Measurements from ENCODE around the gene RPL38.

RPL38 gene

DNA sequence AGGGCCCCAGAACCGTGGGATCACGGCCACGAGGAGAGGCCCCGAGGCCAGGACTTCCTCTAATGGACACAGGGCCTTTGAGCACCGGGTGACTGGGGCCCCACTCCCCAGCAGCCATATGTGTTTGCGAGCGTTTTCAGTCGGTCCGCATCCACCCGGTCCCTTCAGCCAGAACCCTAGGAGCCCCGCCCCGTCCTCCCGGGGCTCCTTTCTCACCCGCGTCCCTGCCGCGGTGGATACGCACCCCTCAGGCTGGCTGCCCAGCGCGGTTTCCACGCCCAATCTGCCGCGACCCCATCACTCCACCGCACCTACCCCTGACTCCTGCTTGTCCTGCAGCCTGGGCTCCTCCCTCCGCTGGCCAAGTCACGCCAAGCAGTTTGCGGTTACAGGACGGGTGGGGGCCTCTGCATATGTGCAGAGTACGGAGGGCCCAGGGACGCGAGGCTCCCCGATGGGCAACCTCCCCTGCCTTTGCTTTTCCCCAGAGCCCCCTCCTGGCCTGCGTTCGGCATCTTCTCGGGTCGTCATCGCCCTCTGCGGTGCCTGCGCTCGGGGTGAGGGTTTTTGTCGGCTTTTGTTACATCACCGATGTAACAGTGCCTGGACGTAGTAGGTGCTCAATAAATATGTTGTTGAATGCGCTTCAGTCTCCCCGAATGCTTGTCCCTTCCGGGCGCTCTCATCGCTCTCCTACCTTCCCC lies 8.9 kb downstream of the RPL38 start (continued):
- TF ChIP-seq, protein P1, sequence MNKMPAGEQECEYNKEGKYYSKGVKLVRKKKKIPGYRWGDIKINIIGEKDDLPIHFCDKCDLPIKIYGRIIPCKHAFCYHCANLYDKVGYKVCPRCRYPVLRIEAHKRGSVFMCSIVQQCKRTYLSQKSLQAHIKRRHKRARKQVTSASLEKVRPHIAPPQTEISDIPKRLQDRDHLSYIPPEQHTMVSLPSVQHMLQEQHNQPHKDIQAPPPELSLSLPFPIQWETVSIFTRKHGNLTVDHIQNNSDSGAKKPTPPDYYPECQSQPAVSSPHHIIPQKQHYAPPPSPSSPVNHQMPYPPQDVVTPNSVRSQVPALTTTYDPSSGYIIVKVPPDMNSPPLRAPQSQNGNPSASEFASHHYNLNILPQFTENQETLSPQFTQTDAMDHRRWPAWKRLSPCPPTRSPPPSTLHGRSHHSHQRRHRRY (tag by site-specific recombination; IDR thresholded peaks at IDR 0.05), result no peak
- TF ChIP-seq ZNF707 (tag by site-specific recombination; IDR thresholded peaks at IDR 0.05) (no peak), ZNF664 (tag by site-specific recombination; IDR thresholded peaks at IDR 0.05) (peak; percentile 98), ZNF660 (tag by site-specific recombination; IDR thresholded peaks at IDR 0.05) (no peak), GFI1B (tag by site-specific recombination; IDR thresholded peaks at IDR 0.05) (no peak)

DNA sequence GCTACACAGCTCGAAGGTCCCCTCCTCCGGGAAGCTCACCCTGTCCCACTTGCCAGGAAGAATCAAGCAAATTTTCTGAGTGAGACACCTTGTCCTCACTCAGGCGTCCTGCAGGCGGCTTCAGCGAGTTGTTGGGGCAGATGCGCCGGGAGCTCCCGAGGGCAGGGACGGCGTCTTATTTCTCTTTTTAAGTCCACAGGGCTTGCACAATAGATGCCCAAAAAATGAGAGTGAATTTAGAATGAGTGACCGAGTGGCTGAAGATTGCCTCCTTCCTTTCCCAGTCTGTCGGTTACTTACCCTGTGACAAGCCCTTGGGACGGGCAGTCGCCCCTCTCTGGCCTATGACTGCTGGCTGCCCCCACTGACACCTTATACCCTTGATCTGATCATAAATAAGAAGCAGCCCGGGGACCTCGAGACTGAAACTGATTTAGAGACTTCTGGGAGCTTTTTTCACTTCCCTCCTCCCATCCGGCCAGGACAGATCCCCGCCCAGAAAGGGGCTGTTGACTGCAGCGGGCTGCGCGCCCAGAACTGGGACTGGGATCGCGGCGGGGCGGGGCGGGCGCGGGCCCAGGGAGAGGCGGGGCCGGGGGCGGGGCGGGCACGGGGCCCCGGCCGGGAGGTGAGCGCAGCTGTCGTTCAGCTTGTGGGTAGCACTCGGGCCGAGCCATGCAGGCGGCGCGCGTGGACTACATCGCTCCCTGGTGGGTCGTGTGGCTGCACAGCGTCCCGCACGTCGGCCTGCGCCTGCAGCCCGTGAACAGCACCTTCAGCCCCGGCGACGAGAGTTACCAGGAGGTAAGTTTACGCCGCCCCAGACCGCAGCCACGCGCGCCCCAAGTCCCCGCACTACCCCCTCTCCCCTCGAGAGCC lies 9.7 kb downstream of the RPL38 start, which contains the start of gene TTYH2:
TSS of gene TTYH2 (plus strand) at position 659 of the 879 bp plus-strand sequence. CDS start at position 676, 17 bp downstream.
- Histone ChIP-seq H3K4me1 (ENCODE audit: control insufficient read depth, insufficient read depth, low read length) (no peaks in the 10 kb centered on the region), H3K36me3 (ENCODE audit: control insufficient read depth in 2 of 2, insufficient read depth in 1 of 2, low read length in 2 of 2) (peaks cover 17 to 35% of the 10 kb centered on the region in 2 experiments), H3K9me3 (ENCODE audit: control insufficient read depth, insufficient read depth, low read depth, low read length) (no peaks in the 10 kb centered on the region), H3K27ac (ENCODE audit: extremely low read depth, low read depth, low read length) (peak within 1 kb of the TSS; percentile 35; the same call in 1 of the 2 replicates), H3K4me3 (ENCODE audit: low read depth, low read length) (peak within 1 kb of the TSS; percentile 45)
- ChIA-PET POLR2A (interaction anchor here (0.7 to 1.6 kb wide), 6 partner anchors 9 to 84 kb away, joined by 3 to 14 read pairs (median 6); partner anchors contain the start of gene RPL38), CTCF (interaction anchor here (0.6 to 1.3 kb wide), 10 partner anchors 8 to 391 kb away, joined by 3 to 8 read pairs (median 3); no protein-coding TSS in a partner anchor)
- peak; percentile 66; the same call in 1 of the 2 replicates for TF ChIP-seq BCL11A (tag by site-specific recombination; IDR thresholded peaks at IDR 0.05; ENCODE audit: low read depth)
- no peak for TF ChIP-seq ZNF792 (tag by site-specific recombination; IDR thresholded peaks at IDR 0.05)
- no peak for TF ChIP-seq HOXA7 (CRISPR knock-in tag; IDR thresholded peaks at IDR 0.05; ENCODE audit: borderline replicate concordance)
- no peak for TF ChIP-seq ZNF140 (tag by site-specific recombination; IDR thresholded peaks at IDR 0.05)
- TF ChIP-seq, protein P2, sequence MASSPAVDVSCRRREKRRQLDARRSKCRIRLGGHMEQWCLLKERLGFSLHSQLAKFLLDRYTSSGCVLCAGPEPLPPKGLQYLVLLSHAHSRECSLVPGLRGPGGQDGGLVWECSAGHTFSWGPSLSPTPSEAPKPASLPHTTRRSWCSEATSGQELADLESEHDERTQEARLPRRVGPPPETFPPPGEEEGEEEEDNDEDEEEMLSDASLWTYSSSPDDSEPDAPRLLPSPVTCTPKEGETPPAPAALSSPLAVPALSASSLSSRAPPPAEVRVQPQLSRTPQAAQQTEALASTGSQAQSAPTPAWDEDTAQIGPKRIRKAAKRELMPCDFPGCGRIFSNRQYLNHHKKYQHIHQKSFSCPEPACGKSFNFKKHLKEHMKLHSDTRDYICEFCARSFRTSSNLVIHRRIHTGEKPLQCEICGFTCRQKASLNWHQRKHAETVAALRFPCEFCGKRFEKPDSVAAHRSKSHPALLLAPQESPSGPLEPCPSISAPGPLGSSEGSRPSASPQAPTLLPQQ (tag by site-specific recombination; IDR thresholded peaks at IDR 0.05), result no peak
- no peak for TF ChIP-seq ZNF521 (tag by site-specific recombination; IDR thresholded peaks at IDR 0.05)
- TF ChIP-seq ZNF600 (tag by site-specific recombination; IDR thresholded peaks at IDR 0.05), result no peak
- no peak for TF ChIP-seq HOXD13 (CRISPR knock-in tag; IDR thresholded peaks at IDR 0.05; ENCODE audit: borderline replicate concordance)
- no peak for TF ChIP-seq ZNF121 (tag by site-specific recombination; IDR thresholded peaks at IDR 0.05)
- TF ChIP-seq ZNF776 (tag by site-specific recombination; IDR thresholded peaks at IDR 0.05; ENCODE audit: borderline replicate concordance), result no peak
- TF ChIP-seq ZNF529 (tag by site-specific recombination; IDR thresholded peaks at IDR 0.05; ENCODE audit: insufficient replicate concordance), result no peak
- TF ChIP-seq RBAK (tag by site-specific recombination; IDR thresholded peaks at IDR 0.05), result no peak
- TF ChIP-seq TCF7L2 (IDR thresholded peaks at IDR 0.05; ENCODE audit: borderline replicate concordance, low read depth, low read length), result peak; percentile 47; the same call in 1 of the 2 replicates
- TF ChIP-seq GLIS1 (tag by site-specific recombination; IDR thresholded peaks at IDR 0.05), result peak; percentile 39; the same call in 1 of the 2 replicates
- no peak for TF ChIP-seq ZBTB1 (tag by site-specific recombination; IDR thresholded peaks at IDR 0.05)
- no peak for TF ChIP-seq ZNF169 (tag by site-specific recombination; IDR thresholded peaks at IDR 0.05)
- TF ChIP-seq, protein P3, sequence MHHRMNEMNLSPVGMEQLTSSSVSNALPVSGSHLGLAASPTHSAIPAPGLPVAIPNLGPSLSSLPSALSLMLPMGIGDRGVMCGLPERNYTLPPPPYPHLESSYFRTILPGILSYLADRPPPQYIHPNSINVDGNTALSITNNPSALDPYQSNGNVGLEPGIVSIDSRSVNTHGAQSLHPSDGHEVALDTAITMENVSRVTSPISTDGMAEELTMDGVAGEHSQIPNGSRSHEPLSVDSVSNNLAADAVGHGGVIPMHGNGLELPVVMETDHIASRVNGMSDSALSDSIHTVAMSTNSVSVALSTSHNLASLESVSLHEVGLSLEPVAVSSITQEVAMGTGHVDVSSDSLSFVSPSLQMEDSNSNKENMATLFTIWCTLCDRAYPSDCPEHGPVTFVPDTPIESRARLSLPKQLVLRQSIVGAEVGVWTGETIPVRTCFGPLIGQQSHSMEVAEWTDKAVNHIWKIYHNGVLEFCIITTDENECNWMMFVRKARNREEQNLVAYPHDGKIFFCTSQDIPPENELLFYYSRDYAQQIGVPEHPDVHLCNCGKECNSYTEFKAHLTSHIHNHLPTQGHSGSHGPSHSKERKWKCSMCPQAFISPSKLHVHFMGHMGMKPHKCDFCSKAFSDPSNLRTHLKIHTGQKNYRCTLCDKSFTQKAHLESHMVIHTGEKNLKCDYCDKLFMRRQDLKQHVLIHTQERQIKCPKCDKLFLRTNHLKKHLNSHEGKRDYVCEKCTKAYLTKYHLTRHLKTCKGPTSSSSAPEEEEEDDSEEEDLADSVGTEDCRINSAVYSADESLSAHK (tag by site-specific recombination; IDR thresholded peaks at IDR 0.05), result peak; percentile 94
- TF ChIP-seq, protein P4, sequence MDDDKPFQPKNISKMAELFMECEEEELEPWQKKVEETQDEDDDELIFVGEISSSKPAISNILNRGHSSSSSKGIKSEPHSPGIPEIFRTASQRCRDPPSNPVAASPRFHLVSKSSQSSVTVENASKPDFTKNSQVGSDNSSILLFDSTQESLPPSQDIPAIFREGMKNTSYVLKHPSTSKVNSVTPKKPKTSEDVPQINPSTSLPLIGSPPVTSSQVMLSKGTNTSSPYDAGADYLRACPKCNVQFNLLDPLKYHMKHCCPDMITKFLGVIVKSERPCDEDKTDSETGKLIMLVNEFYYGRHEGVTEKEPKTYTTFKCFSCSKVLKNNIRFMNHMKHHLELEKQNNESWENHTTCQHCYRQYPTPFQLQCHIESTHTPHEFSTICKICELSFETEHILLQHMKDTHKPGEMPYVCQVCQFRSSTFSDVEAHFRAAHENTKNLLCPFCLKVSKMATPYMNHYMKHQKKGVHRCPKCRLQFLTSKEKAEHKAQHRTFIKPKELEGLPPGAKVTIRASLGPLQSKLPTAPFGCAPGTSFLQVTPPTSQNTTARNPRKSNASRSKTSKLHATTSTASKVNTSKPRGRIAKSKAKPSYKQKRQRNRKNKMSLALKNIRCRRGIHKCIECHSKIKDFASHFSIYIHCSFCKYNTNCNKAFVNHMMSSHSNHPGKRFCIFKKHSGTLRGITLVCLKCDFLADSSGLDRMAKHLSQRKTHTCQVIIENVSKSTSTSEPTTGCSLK (tag by site-specific recombination; IDR thresholded peaks at IDR 0.05), result no peak
- TF ChIP-seq ZNF184 (tag by site-specific recombination; IDR thresholded peaks at IDR 0.05), result no peak
- TF ChIP-seq ZNF610 (tag by site-specific recombination; IDR thresholded peaks at IDR 0.05; ENCODE audit: borderline replicate concordance), result no peak
- no peak for TF ChIP-seq FEZF1 (tag by site-specific recombination; IDR thresholded peaks at IDR 0.05)
- no peak for TF ChIP-seq GFI1B (tag by site-specific recombination; IDR thresholded peaks at IDR 0.05)
- no peak for TF ChIP-seq ZNF292 (tag by site-specific recombination; IDR thresholded peaks at IDR 0.05; ENCODE audit: borderline replicate concordance, low read depth)
- no peak for TF ChIP-seq ZNF473 (tag by site-specific recombination; IDR thresholded peaks at IDR 0.05)
- TF ChIP-seq ZNF548 (tag by site-specific recombination; IDR thresholded peaks at IDR 0.05), result no peak

Data from HEK293 (cell line).